Bronchial epithelial cell (primary cell): Measurements from ENCODE around the gene ZNF423. TPM values are rescaled to one million over a fixed set of nuclear protein-coding genes. Genes with fewer than 3 reads are reported as not detected.

Source experiments
- DNase-seq: peaks from one replicate; pipeline ENCODE4 v3.0.0-alpha.2; 2010; ENCODE audit warnings: low read depth
- FAIRE-seq: peaks from 2 replicates; lab custom pipeline; 2011; peaks lifted over from hg19 to GRCh38; lab: Jason Lieb, UNC
- H3K27me3 ChIP-seq: 2 replicates; pipeline ENCODE4 v1.5.1; 2011; ENCODE audit warnings: low read length; ENCODE audit not compliant: control insufficient read depth, insufficient read depth
- H3K36me3 ChIP-seq: 2 replicates; pipeline ENCODE4 v1.5.1; 2011; ENCODE audit warnings: low read length; ENCODE audit not compliant: control insufficient read depth, insufficient read depth
- H3K4me3 ChIP-seq: 2 replicates; pipeline ENCODE4 v1.5.1; 2011; ENCODE audit warnings: mild to moderate bottlenecking, low read depth, low read length, control low read depth
- CTCF ChIP-seq: IDR thresholded peaks from 2 replicates; pipeline ENCODE4 v1.5.1; 2011; ENCODE audit warnings: mild to moderate bottlenecking, moderate library complexity, low read length, control low read depth, inconsistent platforms; ENCODE audit not compliant: insufficient read depth, severe bottlenecking
- total RNA-seq: library from RNA; depleted of rRNA; stranded (reverse); fragments of >200 nt; gene quantifications from 2 replicates; pipeline ENCODE4 v1.2.1, GENCODE V29; 2014

Gene ZNF423
- total RNA-seq, 1 donor from 2014 or later = under 0.01 TPM

GRCh38 chr16:49460786-49461470, 395.0 kb downstream of the ZNF423 start:
- FAIRE-seq (no peak), DNase-seq (no peak)
- H3K27me3 ChIP-seq = no peaks in the 10 kb centered on the region
- no peak for TF ChIP-seq CTCF
- no peaks in the 10 kb centered on the region for H3K36me3 ChIP-seq
- no peak overlapping the region for H3K4me3 ChIP-seq

- DNase-seq = no peak
- no peak for FAIRE-seq
- Histone ChIP-seq H3K4me3 (no peak overlapping the region), H3K36me3 (no peaks in the 10 kb centered on the region), H3K27me3 (no peaks in the 10 kb centered on the region)
- TF ChIP-seq CTCF = no peak
These were observed 395.8 kb downstream of the ZNF423 start for GRCh38 chr16:49459953-49460735.

- Histone ChIP-seq H3K36me3 (no peaks in the 10 kb centered on the region), H3K27me3 (no peaks in the 10 kb centered on the region), H3K4me3 (no peak overlapping the region)
- FAIRE-seq (no peak), DNase-seq (no peak)
- TF ChIP-seq CTCF = no peak
These were observed 397.1 kb downstream of the ZNF423 start for GRCh38 chr16:49458656-49459445.

- H3K27me3 ChIP-seq = no peaks in the 10 kb centered on the region
- H3K4me3 ChIP-seq = no peak overlapping the region
- FAIRE-seq (no peak), DNase-seq (no peak)
- no peak for TF ChIP-seq CTCF
- no peaks in the 10 kb centered on the region for H3K36me3 ChIP-seq
These were observed 397.7 kb downstream of the ZNF423 start for GRCh38 chr16:49458243-49458642.

- H3K4me3 ChIP-seq = no peak overlapping the region
- no peaks in the 10 kb centered on the region for H3K27me3 ChIP-seq
- FAIRE-seq (no peak), DNase-seq (no peak)
- no peaks in the 10 kb centered on the region for H3K36me3 ChIP-seq
- no peak for TF ChIP-seq CTCF
These were observed 398.7 kb downstream of the ZNF423 start for GRCh38 chr16:49457196-49457595.
